ENCODE results near the gene TMEM201. TPM values are rescaled to one million over a fixed set of nuclear protein-coding genes. Genes with fewer than 3 reads are reported as not detected.

TMEM201 gene
- total RNA-seq, 1 donor from 2014 or later, result 24.6 TPM

DNA sequence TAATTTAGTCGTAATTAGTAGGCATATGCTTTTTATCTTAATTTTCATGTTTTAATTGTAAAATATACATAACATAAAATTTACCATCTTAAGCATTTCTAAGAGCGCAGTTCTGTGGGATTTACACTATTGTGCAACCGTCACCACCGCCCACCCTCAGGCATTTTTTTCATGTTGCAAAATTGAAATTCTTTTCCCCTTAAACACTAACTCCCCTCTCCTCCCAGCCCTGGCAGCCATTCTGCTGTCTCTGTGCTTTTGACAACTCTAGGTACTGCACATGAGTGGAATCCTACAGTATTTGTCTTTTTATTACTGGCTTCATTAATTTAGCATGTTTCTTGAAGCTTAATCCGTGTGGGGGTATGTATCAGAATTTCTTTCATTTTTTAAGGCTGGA lies 70.6 kb downstream of the TMEM201 start:
- H3K27me3 Mint-ChIP-seq, result peaks cover 30% of the 10 kb centered on the region
- no peak overlapping the region for H3K27ac Mint-ChIP-seq
- H3K4me1 Mint-ChIP-seq (ENCODE audit: low read depth), result no peaks in the 10 kb centered on the region
- H3K36me3 Mint-ChIP-seq (ENCODE audit: insufficient read depth), result no peaks in the 10 kb centered on the region
- DNase-seq (ENCODE audit: low spot score, unreplicated experiment), result no peak
- TF ChIP-seq, protein P1, sequence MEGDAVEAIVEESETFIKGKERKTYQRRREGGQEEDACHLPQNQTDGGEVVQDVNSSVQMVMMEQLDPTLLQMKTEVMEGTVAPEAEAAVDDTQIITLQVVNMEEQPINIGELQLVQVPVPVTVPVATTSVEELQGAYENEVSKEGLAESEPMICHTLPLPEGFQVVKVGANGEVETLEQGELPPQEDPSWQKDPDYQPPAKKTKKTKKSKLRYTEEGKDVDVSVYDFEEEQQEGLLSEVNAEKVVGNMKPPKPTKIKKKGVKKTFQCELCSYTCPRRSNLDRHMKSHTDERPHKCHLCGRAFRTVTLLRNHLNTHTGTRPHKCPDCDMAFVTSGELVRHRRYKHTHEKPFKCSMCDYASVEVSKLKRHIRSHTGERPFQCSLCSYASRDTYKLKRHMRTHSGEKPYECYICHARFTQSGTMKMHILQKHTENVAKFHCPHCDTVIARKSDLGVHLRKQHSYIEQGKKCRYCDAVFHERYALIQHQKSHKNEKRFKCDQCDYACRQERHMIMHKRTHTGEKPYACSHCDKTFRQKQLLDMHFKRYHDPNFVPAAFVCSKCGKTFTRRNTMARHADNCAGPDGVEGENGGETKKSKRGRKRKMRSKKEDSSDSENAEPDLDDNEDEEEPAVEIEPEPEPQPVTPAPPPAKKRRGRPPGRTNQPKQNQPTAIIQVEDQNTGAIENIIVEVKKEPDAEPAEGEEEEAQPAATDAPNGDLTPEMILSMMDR (IDR thresholded peaks at IDR 0.05; ENCODE audit: unreplicated experiment), result no peak
- no peak overlapping the region for H3K4me3 Mint-ChIP-seq (ENCODE audit: low read depth)
- H3K9me3 Mint-ChIP-seq (ENCODE audit: low read depth), result no peaks in the 10 kb centered on the region

DNA sequence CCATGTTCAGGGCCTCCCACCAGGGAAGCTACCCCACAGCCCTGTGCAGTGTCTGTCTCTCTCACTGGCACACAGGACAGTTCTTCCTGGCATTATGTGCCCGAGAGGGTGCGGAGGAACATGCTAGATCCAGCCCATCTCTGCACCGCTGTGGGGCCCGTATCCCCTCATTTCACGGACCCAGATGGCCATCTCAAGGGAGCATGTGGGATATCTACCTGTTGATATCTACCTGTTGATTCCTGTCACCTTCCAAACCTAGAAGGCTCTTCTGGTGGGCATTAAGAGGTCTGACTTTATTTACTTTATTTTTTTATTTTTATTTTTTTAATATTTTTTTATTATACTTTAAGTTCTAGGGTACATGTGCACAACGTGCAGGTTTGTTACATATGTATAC lies 74.5 kb downstream of the TMEM201 start:
- H3K36me3 Mint-ChIP-seq (ENCODE audit: insufficient read depth), result no peaks in the 10 kb centered on the region
- DNase-seq (ENCODE audit: low spot score, unreplicated experiment), result no peak
- peaks cover 13% of the 10 kb centered on the region for H3K27me3 Mint-ChIP-seq
- no peak overlapping the region for H3K4me3 Mint-ChIP-seq (ENCODE audit: low read depth)
- no peak overlapping the region for H3K27ac Mint-ChIP-seq
- TF ChIP-seq, protein P1 (IDR thresholded peaks at IDR 0.05; ENCODE audit: unreplicated experiment), result no peak
- no peaks in the 10 kb centered on the region for H3K9me3 Mint-ChIP-seq (ENCODE audit: low read depth)
- no peaks in the 10 kb centered on the region for H3K4me1 Mint-ChIP-seq (ENCODE audit: low read depth)

Other genes starting within 250 kb of the TMEM201 start
- gene SLC25A33, start 49.4 kb upstream of the TMEM201 start, total RNA-seq, result 7.6 and 7.7 TPM in 2 replicates
- 13.7 and 15.7 TPM in 2 replicates for gene PIK3CD, start 62.8 kb downstream of the TMEM201 start, total RNA-seq
- gene CLSTN1, start 235.1 kb downstream of the TMEM201 start, total RNA-seq, result 128 and 130 TPM in 2 replicates

All from progenitor cell of endocrine pancreas (in vitro differentiated cells).